Measurements from ENCODE around the gene PDE4D.

The PDE4D gene

GRCh38 chr5:58934629-58935097 lies 958.9 kb downstream of the PDE4D start:
- TF ChIP-seq ZNF8 (CRISPR knock-in tag; IDR thresholded peaks at IDR 0.05), result no peak
- TF ChIP-seq OSR1 (CRISPR knock-in tag; IDR thresholded peaks at IDR 0.05), result no peak
- TF ChIP-seq ZFP30 (CRISPR knock-in tag; IDR thresholded peaks at IDR 0.05), result no peak
- no peak for TF ChIP-seq ISL1 (CRISPR knock-in tag; IDR thresholded peaks at IDR 0.05)
- TF ChIP-seq RARB (CRISPR knock-in tag; IDR thresholded peaks at IDR 0.05), result no peak
- no peak for TF ChIP-seq TCF4 (CRISPR knock-in tag; IDR thresholded peaks at IDR 0.05; ENCODE audit: borderline replicate concordance)
- TF ChIP-seq TOX (CRISPR knock-in tag; IDR thresholded peaks at IDR 0.05; ENCODE audit: borderline replicate concordance), result no peak
- no peak for TF ChIP-seq PATZ1 (CRISPR knock-in tag; IDR thresholded peaks at IDR 0.05; ENCODE audit: borderline replicate concordance)
- TF ChIP-seq, protein P1, sequence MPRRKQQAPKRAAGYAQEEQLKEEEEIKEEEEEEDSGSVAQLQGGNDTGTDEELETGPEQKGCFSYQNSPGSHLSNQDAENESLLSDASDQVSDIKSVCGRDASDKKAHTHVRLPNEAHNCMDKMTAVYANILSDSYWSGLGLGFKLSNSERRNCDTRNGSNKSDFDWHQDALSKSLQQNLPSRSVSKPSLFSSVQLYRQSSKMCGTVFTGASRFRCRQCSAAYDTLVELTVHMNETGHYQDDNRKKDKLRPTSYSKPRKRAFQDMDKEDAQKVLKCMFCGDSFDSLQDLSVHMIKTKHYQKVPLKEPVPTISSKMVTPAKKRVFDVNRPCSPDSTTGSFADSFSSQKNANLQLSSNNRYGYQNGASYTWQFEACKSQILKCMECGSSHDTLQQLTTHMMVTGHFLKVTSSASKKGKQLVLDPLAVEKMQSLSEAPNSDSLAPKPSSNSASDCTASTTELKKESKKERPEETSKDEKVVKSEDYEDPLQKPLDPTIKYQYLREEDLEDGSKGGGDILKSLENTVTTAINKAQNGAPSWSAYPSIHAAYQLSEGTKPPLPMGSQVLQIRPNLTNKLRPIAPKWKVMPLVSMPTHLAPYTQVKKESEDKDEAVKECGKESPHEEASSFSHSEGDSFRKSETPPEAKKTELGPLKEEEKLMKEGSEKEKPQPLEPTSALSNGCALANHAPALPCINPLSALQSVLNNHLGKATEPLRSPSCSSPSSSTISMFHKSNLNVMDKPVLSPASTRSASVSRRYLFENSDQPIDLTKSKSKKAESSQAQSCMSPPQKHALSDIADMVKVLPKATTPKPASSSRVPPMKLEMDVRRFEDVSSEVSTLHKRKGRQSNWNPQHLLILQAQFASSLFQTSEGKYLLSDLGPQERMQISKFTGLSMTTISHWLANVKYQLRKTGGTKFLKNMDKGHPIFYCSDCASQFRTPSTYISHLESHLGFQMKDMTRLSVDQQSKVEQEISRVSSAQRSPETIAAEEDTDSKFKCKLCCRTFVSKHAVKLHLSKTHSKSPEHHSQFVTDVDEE (CRISPR knock-in tag; IDR thresholded peaks at IDR 0.05), result no peak
- no peak for TF ChIP-seq ZNF70 (CRISPR knock-in tag; IDR thresholded peaks at IDR 0.05)
- no peak for TF ChIP-seq POU6F1 (CRISPR knock-in tag; IDR thresholded peaks at IDR 0.05; ENCODE audit: borderline replicate concordance, low read depth)
- TF ChIP-seq CSRNP3 (CRISPR knock-in tag; IDR thresholded peaks at IDR 0.05), result no peak
- no peak for TF ChIP-seq ARNTL (CRISPR knock-in tag; IDR thresholded peaks at IDR 0.05; ENCODE audit: borderline replicate concordance, low read depth)
- TF ChIP-seq SNAI2 (CRISPR knock-in tag; IDR thresholded peaks at IDR 0.05), result no peak
- TF ChIP-seq ZC3H10 (CRISPR knock-in tag; IDR thresholded peaks at IDR 0.05), result no peak
- TF ChIP-seq ESRRG (CRISPR knock-in tag; IDR thresholded peaks at IDR 0.05), result no peak
- TF ChIP-seq GLIS3 (CRISPR knock-in tag; IDR thresholded peaks at IDR 0.05), result no peak
- TF ChIP-seq CSDC2 (CRISPR knock-in tag; IDR thresholded peaks at IDR 0.05), result no peak

GRCh38 chr5:58933891-58934628 lies 959.5 kb downstream of the PDE4D start:
- TF ChIP-seq ZFP30 (CRISPR knock-in tag; IDR thresholded peaks at IDR 0.05) (no peak), PPARA (CRISPR knock-in tag; IDR thresholded peaks at IDR 0.05; ENCODE audit: borderline replicate concordance) (no peak), ARNTL (CRISPR knock-in tag; IDR thresholded peaks at IDR 0.05; ENCODE audit: borderline replicate concordance, low read depth) (no peak), ESRRG (CRISPR knock-in tag; IDR thresholded peaks at IDR 0.05) (no peak), RARB (CRISPR knock-in tag; IDR thresholded peaks at IDR 0.05) (no peak), ZC3H10 (CRISPR knock-in tag; IDR thresholded peaks at IDR 0.05) (no peak), POU6F1 (CRISPR knock-in tag; IDR thresholded peaks at IDR 0.05; ENCODE audit: borderline replicate concordance, low read depth) (no peak), OSR1 (CRISPR knock-in tag; IDR thresholded peaks at IDR 0.05) (no peak), TCF4 (CRISPR knock-in tag; IDR thresholded peaks at IDR 0.05; ENCODE audit: borderline replicate concordance) (no peak), GLIS3 (CRISPR knock-in tag; IDR thresholded peaks at IDR 0.05) (no peak), ISL1 (CRISPR knock-in tag; IDR thresholded peaks at IDR 0.05) (no peak), CSDC2 (CRISPR knock-in tag; IDR thresholded peaks at IDR 0.05) (no peak), SNAI2 (CRISPR knock-in tag; IDR thresholded peaks at IDR 0.05) (no peak), ZNF70 (CRISPR knock-in tag; IDR thresholded peaks at IDR 0.05) (no peak)
- ATAC-seq, result no peak

More at GRCh38 chr5:58934629-58935097, 958.9 kb downstream of the PDE4D start:
- no peak for ATAC-seq

Measured in SK-N-SH treated with all-trans-retinoic acid at 6 μM for 48 hours (cell line).